HG02610 (cell line): Measurements from ENCODE around the gene NAT10.

Experiments used
- ATAC-seq: cut with Tn5 transposase; IDR thresholded peaks from one replicate; pipeline ENCODE4 v1.9.1; 2021; ENCODE audit warnings: mild to moderate bottlenecking, moderate library complexity; ENCODE audit not compliant: unreplicated experiment

The NAT10 gene

DNA sequence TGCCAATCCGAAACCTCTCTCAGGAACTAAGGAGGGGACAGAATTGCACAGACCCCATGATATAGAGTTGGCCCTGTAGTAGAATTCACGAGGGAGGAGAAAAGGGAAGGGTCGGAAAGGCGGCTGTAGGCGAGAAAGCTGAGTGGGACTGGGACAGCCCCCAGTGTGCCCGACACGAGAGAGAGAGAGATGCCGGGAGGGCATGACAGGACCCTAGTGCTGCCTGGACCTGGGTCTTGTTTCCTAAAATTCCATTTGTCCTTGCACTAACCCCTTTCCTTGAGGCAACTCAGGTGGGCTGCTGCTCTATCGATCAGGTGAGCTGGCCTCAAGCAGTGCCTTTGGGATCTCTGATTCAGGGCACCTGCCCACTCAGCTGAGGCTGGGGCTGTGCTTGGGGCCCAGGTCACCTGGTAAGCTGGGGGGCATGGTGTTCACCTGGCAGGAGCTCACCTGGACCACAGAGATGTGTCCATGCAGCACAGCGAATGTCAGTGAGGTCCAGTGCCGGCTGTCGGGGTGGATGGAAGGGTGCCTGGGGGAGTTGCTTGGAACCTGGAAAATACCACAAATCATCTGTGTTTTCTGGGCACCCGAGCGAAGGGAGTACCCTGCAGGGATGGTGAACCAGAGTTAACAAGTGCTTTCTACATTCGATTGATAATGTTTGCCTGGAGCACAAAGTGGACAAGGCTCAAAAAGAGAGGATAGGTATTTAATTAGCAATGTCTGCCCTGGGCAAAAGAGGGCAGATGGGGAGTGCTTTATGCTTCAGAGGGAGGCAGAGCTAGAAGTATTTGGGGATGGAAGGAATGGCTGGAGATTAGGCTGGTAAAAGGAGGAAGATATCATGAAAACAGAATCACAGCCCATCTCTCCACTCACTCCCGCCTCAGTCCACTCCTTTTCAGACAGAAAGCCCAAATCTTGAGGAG lies 61.6 kb downstream of the NAT10 start:
- no peak for ATAC-seq

DNA sequence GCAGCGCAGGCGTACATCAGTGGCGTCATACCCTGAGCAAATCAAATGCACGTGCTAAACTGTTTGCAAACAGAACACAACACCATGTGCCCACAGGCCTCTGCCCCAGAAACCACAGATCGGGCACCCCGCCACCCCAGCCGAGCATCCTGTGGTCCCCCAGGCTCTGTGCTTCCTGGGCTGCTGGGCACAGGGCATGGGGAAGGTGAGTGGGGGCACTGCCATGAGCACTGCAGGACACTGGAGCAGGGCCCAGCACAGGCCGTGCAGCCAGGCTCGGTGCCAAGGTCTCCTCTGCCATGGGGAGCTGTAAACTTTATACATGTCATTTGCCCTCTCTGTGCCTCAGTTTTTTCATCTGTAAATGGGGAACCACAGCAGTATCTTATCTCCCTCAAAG lies 62.5 kb downstream of the NAT10 start:
- no peak for ATAC-seq

DNA sequence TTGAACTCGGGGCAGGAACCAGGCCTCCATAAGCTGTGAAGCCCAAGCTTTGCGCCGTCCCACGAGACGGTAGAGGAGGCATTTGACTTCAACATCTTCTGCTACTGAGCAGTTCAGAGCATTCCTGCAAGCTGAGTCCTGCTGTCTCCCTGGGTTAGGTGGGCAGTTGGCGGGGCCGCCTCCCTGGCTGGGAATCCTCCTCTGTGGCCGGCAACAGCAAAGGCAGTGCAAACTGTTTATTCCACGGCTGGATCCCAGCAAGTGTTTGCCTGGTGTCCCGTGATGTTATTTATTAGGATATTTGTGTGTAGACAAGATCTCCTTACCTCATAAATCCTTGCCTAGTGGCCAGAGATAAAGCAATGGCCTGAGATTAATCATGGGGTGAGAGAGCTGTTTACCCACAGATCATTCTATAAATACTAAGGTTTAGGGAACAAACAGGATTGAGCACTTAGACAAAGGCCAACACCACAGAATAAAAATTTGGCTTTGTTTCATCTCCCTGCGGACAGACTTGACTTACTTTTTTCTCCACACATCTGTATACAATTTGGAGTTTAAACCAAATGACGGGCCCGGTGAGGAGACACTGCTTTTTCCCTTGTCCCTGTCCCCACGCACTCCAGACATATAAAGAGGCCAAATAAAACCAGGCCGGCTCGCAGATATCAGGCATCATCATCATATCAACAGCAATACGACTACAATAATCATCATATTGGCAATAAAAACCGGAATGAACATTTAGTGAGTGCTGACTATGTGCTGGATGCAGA lies 63.4 kb downstream of the NAT10 start:
- ATAC-seq: no peak

DNA sequence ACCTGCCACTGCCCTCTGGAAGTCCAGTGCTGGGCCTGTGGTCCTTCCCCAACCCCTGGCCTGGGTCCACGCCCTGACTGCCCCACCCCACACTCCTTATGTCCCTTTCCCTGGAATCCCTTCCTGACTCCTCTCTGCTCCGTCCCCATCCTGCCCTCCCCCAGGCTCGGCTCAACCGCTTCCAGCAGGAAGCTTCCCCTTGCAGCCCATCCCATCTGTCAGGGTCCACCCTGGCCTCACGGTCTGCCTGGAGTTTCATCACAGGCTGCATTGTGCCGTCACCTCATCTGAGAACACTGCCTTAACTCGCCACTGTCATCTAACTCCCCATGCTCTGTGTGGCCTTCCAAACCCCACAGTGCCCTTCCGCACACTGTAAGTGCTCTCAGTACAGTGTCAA lies 64.3 kb downstream of the NAT10 start:
- no peak for ATAC-seq

DNA sequence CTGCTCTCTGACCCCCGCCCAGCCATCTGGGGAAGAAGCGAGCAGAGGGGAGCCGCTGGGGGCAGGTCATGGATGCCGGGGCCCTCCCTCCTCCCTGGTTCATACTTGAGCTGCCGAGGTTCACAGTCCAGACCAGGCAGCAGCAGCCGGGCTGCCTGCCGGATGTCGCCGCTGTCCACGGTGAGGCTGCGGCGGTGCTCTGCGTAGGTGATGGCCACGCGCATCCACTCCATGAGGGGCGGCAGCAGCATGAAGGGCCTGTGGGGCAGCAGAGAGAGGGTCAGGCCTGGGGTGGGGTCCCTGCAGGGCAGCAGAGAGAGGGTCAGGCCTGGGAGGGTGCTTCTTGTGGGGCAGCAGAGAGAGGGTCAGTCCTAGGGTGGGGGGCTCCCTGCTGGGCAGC lies 67.6 kb downstream of the NAT10 start:
- ATAC-seq: no peak

DNA sequence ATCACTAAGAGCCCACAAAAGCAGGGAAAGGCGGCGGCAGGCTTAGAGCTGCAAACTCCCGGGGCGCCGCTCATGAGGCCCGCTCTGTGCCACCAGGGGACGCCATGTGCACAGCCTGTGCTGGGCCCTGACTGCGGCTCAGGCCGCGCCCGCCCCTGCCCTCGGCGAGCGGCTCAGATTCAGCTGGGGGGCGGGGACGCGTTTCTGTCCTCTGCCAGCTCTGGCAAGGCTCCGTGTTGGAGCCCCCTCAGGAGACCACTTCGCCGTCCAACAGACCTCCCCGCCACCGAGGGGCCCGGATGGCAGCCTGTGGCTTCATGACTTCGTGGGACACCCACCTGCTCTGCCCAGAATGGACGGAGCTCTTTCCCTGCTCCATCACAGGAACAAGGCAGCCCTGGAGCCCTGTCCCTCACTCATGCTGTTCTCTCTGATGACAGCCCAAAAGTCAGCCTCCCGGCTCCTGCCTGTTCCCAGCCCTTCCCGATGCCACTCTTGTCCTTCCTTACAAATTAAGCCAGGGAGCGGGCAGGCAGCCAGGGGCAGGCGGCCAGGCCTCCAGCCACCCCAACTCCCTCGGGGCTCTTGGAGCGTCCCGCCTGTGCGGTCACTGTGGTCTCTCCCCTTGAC lies 69.1 kb downstream of the NAT10 start:
- ATAC-seq: peak; percentile 71

DNA sequence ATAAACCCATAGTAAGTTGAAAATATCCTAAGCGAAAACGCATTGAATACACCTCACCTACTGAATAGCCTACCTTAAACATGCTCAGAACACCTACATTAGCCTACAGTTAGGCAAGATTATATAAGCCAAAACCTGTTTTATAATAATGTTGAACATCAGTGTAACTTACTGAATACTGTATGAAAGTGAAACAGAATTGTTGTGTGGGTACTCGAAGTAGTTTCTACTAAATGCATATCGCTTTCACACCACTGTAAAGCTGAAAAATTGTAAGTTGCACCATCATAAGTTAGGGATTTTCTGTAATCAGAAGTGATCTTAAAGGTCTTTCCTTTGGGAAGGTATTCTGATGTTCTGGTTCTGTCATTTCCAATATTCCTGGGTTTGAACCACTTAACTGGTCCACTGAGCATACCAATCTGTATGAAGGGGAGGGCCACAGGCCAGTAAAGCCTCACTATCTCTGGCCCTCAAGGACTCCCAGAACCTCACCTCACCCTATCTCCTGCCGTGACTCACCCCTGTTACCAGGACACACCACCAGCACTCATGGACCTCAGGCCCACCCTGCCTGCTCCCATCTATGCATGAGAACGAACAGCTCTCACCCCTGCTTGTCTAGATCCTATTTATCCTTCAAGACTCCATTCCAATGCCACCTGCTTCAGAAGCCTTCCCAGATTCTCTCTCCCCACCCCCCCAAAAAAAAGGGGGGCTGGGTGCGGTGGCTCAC lies 70.0 kb downstream of the NAT10 start:
- no peak for ATAC-seq

DNA sequence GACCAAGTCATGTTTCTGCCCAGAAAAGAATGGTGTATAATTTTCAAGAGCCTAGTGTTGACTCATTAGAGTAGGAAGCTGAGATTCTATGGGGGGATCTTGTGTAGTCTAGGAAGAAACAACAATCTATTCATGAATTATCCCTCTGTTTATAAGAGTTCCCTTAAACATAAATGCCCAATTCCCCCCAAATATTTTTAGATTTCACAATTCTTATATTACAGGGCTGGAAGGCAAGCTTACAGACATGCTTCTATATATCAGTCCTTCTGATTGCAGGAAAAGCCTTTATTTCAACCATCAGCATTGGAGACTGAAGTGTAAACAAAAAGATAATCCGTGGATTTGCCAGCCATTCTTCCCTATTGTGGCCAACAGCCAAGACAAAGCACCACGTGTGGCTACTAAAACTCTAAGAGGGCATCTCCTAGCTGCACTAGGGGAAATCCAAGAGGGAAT lies 71.4 kb downstream of the NAT10 start:
- no peak for ATAC-seq

DNA sequence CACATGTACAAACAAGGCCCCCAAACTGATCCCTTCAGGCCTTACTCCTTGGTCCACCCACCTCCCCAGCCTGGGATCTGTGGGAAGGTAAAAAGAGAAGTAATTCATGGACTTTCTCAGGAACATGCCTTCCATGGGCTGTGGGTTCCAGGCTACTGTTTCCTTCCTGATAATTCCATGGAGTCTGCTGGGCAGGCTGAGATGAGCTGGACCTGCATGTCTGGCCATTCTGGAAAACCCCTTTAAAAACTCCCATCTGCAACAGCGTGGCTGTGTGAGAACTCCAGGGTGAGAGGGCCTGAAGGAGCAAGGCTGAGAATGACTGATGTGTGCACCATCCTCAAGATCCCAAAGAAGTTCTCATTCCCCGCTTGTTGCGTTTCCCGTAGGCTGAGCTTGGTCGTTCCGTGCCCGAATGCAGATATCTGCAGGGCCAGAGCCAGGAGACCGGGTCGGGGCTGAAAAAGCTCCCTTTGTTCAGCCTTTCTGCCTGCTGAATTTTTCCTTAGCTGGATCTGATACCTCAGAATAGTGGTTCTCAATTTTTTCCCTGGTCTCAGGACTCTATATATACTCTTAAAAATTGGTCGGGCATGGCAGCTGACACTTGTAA lies 72.9 kb downstream of the NAT10 start:
- ATAC-seq: peak; percentile 23

DNA sequence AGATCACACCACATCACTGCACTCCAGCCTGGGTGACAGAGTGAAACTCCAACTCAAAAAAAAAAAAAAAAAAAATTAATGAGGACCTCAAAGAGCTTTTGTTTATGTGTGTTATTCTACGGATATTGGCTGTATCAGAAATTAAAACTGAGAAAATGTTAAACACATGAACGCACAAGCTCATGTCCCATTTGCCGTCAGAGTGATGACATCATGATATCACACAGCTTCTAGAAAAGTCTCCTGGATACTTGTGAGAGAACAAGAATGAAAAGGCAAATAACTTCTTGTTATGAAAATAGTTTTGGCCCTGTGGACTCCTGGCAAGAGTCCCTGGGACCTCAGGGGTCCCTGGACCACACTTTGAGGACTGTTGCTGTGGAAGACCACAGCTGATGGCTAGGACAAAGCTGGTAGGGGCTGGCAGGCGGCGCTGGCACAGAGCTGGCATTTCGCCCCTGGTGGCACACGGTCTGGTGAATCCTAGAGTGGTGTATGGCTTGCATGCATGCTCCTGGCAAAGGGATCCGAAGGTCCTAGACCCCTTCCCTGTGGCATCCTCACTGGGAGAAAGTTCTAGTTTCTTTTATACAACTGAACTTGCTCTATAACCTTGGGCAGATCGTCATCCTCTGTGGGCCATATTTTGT lies 73.7 kb downstream of the NAT10 start:
- ATAC-seq: no peak

DNA sequence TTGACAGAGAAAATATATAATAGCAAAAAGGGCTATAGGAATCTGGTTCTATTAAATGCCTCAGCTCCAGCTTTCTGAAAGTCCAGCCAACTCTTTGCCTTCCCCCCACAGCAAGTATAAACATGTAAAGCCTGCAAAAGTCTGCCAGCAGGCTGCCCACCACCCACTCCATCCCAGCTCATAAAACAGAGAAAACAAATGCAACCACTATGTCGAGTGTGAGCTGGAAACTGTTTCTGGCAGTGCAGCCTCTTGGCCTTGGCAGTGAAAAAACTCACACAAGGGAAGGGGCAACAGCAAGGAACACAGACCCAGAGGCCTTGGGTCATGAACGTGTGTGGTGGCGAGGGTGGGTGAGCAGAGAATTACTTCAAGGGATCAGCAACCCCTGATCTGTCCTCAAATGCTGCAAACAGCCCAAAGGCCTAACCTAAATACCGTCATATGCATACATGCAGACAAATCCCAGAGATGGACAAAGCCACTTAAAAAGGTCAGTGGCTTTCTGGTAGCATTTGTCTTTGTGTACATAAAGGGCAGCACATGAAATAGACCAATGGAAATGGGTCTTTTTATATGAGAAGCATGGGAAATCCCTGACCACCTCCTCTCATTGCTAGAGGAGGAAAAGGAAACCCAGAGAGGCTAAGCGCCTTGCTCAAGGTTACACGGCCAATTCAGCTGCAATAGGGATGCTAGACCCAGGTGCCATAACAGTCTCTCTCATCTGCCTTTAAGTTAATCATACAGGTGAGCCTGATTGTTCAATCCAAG lies 74.8 kb downstream of the NAT10 start:
- ATAC-seq: peak; percentile 57

DNA sequence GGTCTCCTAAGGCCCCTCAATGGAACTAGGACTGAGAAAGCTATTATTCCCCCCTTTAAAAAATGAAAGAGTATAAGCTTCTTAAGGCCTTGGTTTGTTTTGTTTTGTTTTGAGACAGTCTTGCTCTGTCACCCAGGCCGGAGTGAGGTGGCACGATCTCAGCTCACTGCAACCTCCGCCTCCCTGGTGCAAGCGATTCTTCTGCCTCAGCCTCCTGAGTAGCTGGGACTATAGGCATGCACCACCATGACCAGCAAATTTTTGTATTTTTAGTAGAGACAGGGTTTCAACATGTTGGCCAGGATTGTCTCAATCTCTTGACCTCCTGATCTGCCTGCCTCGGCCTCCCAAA lies 75.4 kb downstream of the NAT10 start:
- peak; percentile 14 for ATAC-seq

DNA sequence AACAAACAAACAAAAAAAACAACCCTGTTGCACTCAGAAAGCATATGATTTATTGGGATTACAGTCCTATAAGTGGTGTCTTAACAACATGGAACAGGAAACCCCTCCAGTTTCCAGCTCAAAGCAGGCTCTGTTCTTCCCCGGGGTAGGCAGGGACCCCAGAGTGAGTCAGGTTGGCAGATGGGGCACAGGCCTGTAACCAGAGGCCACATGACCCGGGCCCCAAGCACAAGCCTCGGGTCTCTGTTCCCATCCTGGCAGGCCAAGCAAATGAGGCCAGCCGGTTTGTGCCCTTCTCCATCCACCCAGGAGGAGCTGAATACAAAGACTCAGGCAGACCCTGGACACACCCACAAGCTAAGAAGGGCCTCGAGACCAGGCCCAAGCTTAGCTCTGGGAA lies 75.8 kb downstream of the NAT10 start:
- no peak for ATAC-seq

DNA sequence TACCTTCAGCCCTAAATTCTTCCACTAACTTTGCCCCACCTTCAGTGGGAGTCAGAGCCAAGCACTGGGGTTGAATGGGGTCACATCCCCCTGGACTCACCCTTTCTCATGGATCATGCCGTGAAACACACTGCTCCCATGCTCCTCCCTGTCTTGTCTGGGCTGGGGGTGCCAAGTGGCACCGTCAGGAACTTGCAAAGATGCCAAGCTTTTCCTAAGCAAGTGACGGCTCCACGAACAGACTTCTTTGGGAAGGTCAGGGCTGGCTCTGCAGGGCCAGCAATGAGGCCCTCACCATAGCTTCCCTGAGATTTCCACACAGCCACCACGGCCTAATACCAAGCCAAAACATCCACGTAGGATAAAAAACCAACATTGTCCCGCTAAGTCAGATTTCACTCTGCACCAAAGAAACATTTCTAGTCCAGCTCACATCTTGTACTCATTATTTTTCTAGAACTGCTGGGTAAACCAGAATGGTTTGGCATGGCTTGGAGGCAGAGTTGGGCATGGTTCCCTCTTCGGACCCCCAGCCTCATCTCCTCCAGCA lies 76.5 kb downstream of the NAT10 start:
- no peak for ATAC-seq

DNA sequence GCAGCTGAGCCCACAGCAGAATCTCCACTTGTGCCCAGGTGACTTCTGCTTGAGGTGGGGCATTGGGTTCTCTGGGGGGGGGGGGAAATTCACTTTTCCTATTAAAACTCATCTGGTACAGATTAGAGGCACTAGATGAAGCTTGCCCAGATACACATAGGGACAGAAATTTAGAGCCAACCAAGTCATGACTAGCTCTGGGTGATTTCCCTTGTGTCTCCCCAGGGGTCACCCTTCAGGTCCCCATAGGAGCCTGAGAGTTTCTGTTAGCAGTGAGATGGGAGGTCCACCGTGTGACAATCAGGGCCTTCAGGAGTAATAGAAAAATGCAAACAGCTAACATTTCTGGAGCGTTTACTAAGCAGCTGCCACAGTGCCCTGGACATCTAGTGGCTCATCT lies 77.0 kb downstream of the NAT10 start:
- no peak for ATAC-seq

DNA sequence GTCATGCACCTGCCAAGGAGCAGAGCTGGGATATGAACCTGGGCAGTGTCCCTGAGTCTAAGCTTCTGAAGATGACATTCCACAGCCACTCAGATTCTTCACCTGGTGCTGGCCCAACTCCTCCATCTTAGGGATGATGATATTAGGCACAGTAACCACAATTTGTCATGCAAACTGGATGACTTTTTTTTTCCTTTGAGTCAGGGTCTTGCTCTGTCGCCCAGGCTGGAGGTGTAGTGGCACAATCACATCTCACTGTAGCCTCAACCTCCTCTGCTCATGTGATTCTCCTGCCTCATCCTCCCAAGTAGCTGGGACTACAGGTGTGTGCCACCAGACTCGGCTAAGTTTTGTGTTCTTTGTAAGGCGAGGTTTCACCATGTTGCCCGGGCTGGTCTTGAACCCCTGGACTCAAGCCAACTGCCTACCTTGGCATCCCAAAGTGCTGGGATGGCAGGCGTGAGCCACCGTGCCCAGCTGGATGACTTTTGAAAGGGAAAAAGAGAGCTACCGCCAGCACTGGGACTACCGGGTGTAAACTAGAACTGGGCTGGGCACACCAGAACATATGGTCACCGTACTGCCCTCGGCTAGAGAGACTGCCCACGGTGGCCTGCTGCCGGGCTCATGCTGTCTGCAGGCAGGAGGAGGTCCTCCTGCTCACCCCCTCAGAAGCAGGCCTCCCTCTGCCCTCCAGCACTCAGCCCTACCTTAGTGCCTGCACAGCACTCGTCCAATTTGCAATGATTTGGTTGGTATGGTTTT lies 77.7 kb downstream of the NAT10 start:
- ATAC-seq: no peak

DNA sequence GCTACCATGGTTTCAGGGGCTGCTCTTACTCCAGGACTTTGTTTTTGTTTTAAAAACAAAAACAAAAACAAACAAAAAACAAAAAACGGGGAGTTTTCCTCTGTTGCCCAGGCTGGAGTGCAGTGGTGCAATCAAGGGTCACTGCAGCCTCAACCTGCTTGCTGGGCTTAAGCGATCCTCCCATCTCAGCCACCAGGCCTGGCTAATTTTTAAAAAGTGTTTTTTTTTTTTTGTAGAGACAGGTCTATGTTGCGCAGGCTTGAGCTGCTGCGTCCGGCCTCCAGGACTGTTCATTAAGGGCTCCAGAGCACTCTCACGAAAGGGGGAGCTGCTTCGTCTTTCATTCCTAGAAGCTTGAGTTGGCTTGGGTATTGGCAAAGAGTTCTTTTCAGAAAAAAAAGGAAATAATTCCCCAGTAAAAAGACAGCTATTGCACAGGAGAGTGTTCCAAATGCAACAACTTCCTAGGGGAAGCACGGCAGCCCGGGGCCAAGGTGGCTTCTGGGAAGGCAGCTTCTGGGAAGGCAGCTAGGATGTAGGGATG lies 78.5 kb downstream of the NAT10 start:
- no peak for ATAC-seq

DNA sequence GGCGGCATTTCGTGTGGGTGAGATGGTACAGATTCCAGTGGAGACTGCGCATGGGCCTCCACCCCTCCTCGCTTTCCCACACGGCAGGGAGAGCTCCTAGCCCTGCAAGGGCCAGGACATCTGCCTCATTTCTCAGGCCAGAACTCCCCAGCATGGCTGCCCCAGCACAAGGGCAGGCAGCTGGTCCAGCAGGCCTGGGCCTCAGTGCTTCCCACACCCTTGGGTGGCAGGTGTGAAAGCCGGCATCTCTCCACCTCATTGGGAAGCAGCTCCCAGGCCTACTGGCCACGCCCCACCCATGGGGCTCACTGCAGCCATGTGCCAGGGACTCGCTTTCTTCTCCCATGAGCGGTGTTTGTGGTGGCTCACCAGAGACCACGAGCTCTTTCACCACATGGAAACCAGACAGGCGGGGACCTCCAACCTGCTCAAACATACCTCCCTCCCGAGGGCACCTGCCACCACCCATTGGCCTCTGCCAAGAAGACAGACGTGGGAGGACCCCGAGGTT lies 79.1 kb downstream of the NAT10 start:
- ATAC-seq: no peak
